HepG2 (cell line): ENCODE data around the gene VPS13D.

ENCODE experiments used
- ATF1 ChIP-seq: IDR thresholded peaks from 2 replicates; pipeline ENCODE4 v1.6.1; 2016; ENCODE audit warnings: mild to moderate bottlenecking, control low read depth
- CREB1 ChIP-seq, 2 experiments: fragments of 450-650 bp in 1 of 2; IDR thresholded peaks; 2 replicates each; pipeline ENCODE4 v1.6.1; 2016 to 2017; ENCODE audit warnings: control low read depth in 1 of 2, mild to moderate bottlenecking in 1 of 2, missing compliant biosample characterization in 1 of 2, missing genetic modification characterization in 1 of 2
- MEIS2 ChIP-seq: sonication (generic); formaldehyde crosslinking; IDR thresholded peaks from 2 replicates; pipeline ENCODE4 v1.9.0; 2021; ENCODE audit warnings: mild to moderate bottlenecking, missing genetic modification reagents
- POLR2A ChIP-seq, 2 experiments: IDR thresholded peaks; 2 replicates each; pipeline ENCODE4 v1.6.1; 2011; ENCODE audit warnings: low read depth in 2 of 2, low read length in 2 of 2, mild to moderate bottlenecking in 1 of 2, moderate library complexity in 1 of 2; ENCODE audit not compliant: insufficient read depth in 1 of 2
- RBAK ChIP-seq: sonication (generic); formaldehyde crosslinking; IDR thresholded peaks from 2 replicates; pipeline ENCODE4 v1.5.1; 2020; ENCODE audit warnings: mild to moderate bottlenecking, missing genetic modification reagents
- RBFOX2 ChIP-seq: fragments of 200-400 bp; formaldehyde crosslinking; IDR thresholded peaks from 2 replicates; pipeline ENCODE4 v1.6.1; 2017; ENCODE audit warnings: low read depth, mild to moderate bottlenecking, low read length
- ZNF24 ChIP-seq: fragments of 450-650 bp; IDR thresholded peaks from 2 replicates; pipeline ENCODE4 v1.6.1; 2017; ENCODE audit warnings: antibody characterized with exemption, mild to moderate bottlenecking
- ZNF44 ChIP-seq: sonication (generic); formaldehyde crosslinking; IDR thresholded peaks from 2 replicates; pipeline ENCODE4 v1.5.1; 2020; ENCODE audit warnings: mild to moderate bottlenecking, missing genetic modification reagents
- ZNF704 ChIP-seq: sonication (generic); formaldehyde crosslinking; IDR thresholded peaks from 2 replicates; pipeline ENCODE4 v1.8.1; 2023; ENCODE audit warnings: mild to moderate bottlenecking, inconsistent platforms, moderate library complexity, missing genetic modification reagents, borderline replicate concordance
- ZNF709 ChIP-seq: sonication (generic); formaldehyde crosslinking; IDR thresholded peaks from 2 replicates; pipeline ENCODE4 v1.5.0; 2020; ENCODE audit warnings: mild to moderate bottlenecking, missing genetic modification reagents
- TF ChIP-seq, protein P1 (sequence below): sonication (generic); formaldehyde crosslinking; IDR thresholded peaks from 2 replicates; pipeline ENCODE4 v1.5.0; 2020; ENCODE audit warnings: mild to moderate bottlenecking, missing genetic modification reagents, moderate library complexity
- TF ChIP-seq, protein P2 (sequence below): IDR thresholded peaks from 2 replicates; pipeline ENCODE4 v1.6.1; 2016; ENCODE audit warnings: low read depth, control low read depth
- TF ChIP-seq, protein P3 (sequence below): sonication (generic); formaldehyde crosslinking; IDR thresholded peaks from 2 replicates; pipeline ENCODE4 v1.4.0; 2020; ENCODE audit warnings: mild to moderate bottlenecking, missing genetic modification reagents
- TF ChIP-seq, protein P4 (sequence below): sonication (generic); formaldehyde crosslinking; IDR thresholded peaks from 2 replicates; pipeline ENCODE4 v1.4.0; 2020; ENCODE audit warnings: mild to moderate bottlenecking, missing genetic modification reagents

- TF ChIP-seq ZNF24 (no peak), RBAK (no peak), ATF1 (CRISPR knock-in tag) (no peak), CREB1 (IDR thresholded peaks at IDR 0.05) (no peak), CREB1 (CRISPR knock-in tag; IDR thresholded peaks at IDR 0.05) (no peak), ZNF44 (CRISPR knock-in tag) (no peak), MEIS2 (CRISPR knock-in tag) (no peak), POLR2A (IDR thresholded peaks at IDR 0.05; ENCODE audit: insufficient read depth in 1 of 2, low read depth in 2 of 2, low read length in 2 of 2) (no peak), ZNF709 (CRISPR knock-in tag) (no peak), RBFOX2 (no peak), ZNF704 (no peak)
- TF ChIP-seq, protein P1, sequence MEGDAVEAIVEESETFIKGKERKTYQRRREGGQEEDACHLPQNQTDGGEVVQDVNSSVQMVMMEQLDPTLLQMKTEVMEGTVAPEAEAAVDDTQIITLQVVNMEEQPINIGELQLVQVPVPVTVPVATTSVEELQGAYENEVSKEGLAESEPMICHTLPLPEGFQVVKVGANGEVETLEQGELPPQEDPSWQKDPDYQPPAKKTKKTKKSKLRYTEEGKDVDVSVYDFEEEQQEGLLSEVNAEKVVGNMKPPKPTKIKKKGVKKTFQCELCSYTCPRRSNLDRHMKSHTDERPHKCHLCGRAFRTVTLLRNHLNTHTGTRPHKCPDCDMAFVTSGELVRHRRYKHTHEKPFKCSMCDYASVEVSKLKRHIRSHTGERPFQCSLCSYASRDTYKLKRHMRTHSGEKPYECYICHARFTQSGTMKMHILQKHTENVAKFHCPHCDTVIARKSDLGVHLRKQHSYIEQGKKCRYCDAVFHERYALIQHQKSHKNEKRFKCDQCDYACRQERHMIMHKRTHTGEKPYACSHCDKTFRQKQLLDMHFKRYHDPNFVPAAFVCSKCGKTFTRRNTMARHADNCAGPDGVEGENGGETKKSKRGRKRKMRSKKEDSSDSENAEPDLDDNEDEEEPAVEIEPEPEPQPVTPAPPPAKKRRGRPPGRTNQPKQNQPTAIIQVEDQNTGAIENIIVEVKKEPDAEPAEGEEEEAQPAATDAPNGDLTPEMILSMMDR (CRISPR knock-in tag) = no peak
- TF ChIP-seq, protein P2, sequence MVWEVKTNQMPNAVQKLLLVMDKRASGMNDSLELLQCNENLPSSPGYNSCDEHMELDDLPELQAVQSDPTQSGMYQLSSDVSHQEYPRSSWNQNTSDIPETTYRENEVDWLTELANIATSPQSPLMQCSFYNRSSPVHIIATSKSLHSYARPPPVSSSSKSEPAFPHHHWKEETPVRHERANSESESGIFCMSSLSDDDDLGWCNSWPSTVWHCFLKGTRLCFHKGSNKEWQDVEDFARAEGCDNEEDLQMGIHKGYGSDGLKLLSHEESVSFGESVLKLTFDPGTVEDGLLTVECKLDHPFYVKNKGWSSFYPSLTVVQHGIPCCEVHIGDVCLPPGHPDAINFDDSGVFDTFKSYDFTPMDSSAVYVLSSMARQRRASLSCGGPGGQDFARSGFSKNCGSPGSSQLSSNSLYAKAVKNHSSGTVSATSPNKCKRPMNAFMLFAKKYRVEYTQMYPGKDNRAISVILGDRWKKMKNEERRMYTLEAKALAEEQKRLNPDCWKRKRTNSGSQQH (CRISPR knock-in tag) = no peak
- TF ChIP-seq, protein P3, sequence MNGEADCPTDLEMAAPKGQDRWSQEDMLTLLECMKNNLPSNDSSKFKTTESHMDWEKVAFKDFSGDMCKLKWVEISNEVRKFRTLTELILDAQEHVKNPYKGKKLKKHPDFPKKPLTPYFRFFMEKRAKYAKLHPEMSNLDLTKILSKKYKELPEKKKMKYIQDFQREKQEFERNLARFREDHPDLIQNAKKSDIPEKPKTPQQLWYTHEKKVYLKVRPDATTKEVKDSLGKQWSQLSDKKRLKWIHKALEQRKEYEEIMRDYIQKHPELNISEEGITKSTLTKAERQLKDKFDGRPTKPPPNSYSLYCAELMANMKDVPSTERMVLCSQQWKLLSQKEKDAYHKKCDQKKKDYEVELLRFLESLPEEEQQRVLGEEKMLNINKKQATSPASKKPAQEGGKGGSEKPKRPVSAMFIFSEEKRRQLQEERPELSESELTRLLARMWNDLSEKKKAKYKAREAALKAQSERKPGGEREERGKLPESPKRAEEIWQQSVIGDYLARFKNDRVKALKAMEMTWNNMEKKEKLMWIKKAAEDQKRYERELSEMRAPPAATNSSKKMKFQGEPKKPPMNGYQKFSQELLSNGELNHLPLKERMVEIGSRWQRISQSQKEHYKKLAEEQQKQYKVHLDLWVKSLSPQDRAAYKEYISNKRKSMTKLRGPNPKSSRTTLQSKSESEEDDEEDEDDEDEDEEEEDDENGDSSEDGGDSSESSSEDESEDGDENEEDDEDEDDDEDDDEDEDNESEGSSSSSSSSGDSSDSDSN = no peak
- TF ChIP-seq, protein P4, sequence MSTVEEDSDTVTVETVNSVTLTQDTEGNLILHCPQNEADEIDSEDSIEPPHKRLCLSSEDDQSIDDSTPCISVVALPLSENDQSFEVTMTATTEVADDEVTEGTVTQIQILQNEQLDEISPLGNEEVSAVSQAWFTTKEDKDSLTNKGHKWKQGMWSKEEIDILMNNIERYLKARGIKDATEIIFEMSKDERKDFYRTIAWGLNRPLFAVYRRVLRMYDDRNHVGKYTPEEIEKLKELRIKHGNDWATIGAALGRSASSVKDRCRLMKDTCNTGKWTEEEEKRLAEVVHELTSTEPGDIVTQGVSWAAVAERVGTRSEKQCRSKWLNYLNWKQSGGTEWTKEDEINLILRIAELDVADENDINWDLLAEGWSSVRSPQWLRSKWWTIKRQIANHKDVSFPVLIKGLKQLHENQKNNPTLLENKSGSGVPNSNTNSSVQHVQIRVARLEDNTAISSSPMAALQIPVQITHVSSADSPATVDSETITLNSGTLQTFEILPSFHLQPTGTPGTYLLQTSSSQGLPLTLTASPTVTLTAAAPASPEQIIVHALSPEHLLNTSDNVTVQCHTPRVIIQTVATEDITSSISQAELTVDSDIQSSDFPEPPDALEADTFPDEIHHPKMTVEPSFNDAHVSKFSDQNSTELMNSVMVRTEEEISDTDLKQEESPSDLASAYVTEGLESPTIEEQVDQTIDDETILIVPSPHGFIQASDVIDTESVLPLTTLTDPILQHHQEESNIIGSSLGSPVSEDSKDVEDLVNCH (CRISPR knock-in tag) = no peak
Observed at GRCh38 chr1:12202190-12202497, 27.7 kb upstream of the VPS13D start.
